Liver (tissue), 9 donors: ENCODE measurements around the gene ACSM6. TPM values are rescaled to one million over a fixed set of nuclear protein-coding genes. Genes with fewer than 3 reads are reported as not detected.

ENCODE experiments used
- DNase-seq: peaks from one replicate; pipeline ENCODE4 v3.0.0-alpha.2; 2017; ENCODE audit warnings: low spot score
- H3K27ac ChIP-seq, 2 donors: one replicate each; pipeline ENCODE4 v1.7.0; 2013; ENCODE audit warnings: inconsistent platforms in 2 of 2, low read length in 2 of 2, control low read depth in 1 of 2, low read depth in 1 of 2, mild to moderate bottlenecking in 1 of 2
- H3K27me3 ChIP-seq, 4 donors: one replicate each; pipeline versions ENCODE4 v1.6.1 to v1.7.0; 2013; ENCODE audit warnings: low read length in 3 of 4, inconsistent platforms in 1 of 4, mild to moderate bottlenecking in 1 of 4, moderate library complexity in 1 of 4; ENCODE audit not compliant: control insufficient read depth in 4 of 4, insufficient read depth in 4 of 4
- H3K36me3 ChIP-seq, 4 donors: one replicate each; pipeline versions ENCODE4 v1.6.1 to v1.7.0; 2013; ENCODE audit warnings: low read length in 3 of 4, mild to moderate bottlenecking in 3 of 4, low read depth in 1 of 4, moderate library complexity in 1 of 4; ENCODE audit not compliant: control insufficient read depth in 4 of 4, insufficient read depth in 3 of 4
- H3K4me1 ChIP-seq, 4 donors: one replicate each; pipeline versions ENCODE4 v1.6.1 to v1.7.0; 2013; ENCODE audit warnings: low read length in 3 of 4, mild to moderate bottlenecking in 3 of 4, moderate library complexity in 1 of 4; ENCODE audit not compliant: control insufficient read depth in 4 of 4, insufficient read depth in 4 of 4
- H3K4me3 ChIP-seq, 3 donors: one replicate each; pipeline versions ENCODE4 v1.6.1 to v1.7.0; 2013; ENCODE audit warnings: low read length in 3 of 3, control low read depth in 1 of 3, low read depth in 1 of 3, mild to moderate bottlenecking in 1 of 3
- H3K9ac ChIP-seq, 2 donors: one replicate each; pipeline ENCODE4 v1.7.0; 2013; ENCODE audit warnings: low read length in 2 of 2, mild to moderate bottlenecking in 2 of 2, moderate library complexity in 2 of 2, control low read depth in 1 of 2, low read depth in 1 of 2
- H3K9me3 ChIP-seq, 4 donors: one replicate each; pipeline versions ENCODE4 v1.6.1 to v1.7.0; 2013; ENCODE audit warnings: low read length in 3 of 4; ENCODE audit not compliant: control insufficient read depth in 4 of 4
- FOXA2 ChIP-seq: IDR thresholded peaks from 2 replicates; pipeline ENCODE4 v1.6.1; 2016; ENCODE audit warnings: antibody characterized with exemption
- GABPA ChIP-seq, 2 donors: IDR thresholded peaks in 1 of 2; conservative IDR thresholded peaks in 1 of 2; 2 replicates each; pipeline ENCODE4 v1.6.1; 2016; ENCODE audit warnings: antibody characterized with exemption in 2 of 2, mild to moderate bottlenecking in 1 of 2, moderate library complexity in 1 of 2
- HNF4A ChIP-seq, 2 donors: conservative IDR thresholded peaks; 2 replicates each; pipeline ENCODE4 v1.6.1; 2016; ENCODE audit warnings: antibody characterized with exemption in 2 of 2, mild to moderate bottlenecking in 2 of 2
- HNF4G ChIP-seq: IDR thresholded peaks from 2 replicates; pipeline ENCODE4 v1.6.1; 2016; ENCODE audit warnings: antibody characterized with exemption
- JUND ChIP-seq, 2 donors: IDR thresholded peaks; 2 replicates each; pipeline ENCODE4 v1.6.1; 2016; ENCODE audit warnings: antibody characterized with exemption in 2 of 2
- RAD21 ChIP-seq, 2 donors: IDR thresholded peaks; 2 replicates each; pipeline ENCODE4 v1.6.1; 2016; ENCODE audit warnings: antibody characterized with exemption in 2 of 2, mild to moderate bottlenecking in 2 of 2
- REST ChIP-seq: IDR thresholded peaks from 2 replicates; pipeline ENCODE4 v1.6.1; 2016; ENCODE audit warnings: antibody characterized with exemption, mild to moderate bottlenecking
- RXRA ChIP-seq, 2 donors: IDR thresholded peaks; 2 replicates each; pipeline ENCODE4 v1.6.1; 2017 to 2018; ENCODE audit warnings: antibody characterized with exemption in 2 of 2, mild to moderate bottlenecking in 1 of 2
- SP1 ChIP-seq: IDR thresholded peaks from 2 replicates; pipeline ENCODE4 v1.6.1; 2018; ENCODE audit warnings: antibody characterized with exemption, mild to moderate bottlenecking
- ZBTB33 ChIP-seq: IDR thresholded peaks from 2 replicates; pipeline ENCODE4 v1.6.1; 2016; ENCODE audit warnings: antibody characterized with exemption
- WGBS: extraction: QIAGEN DNeasy Blood & Tissue Kit; methylation state at CpG from one replicate; pipeline ENCODE4 v1.1.7; 2013; 5-methylcytosine and 5-hydroxymethylcytosine counted together
- polyA plus RNA-seq, 2 donors: library from polyadenylated mRNA; stranded (reverse) in 1 of 2; unstranded in 1 of 2; fragments of 200-250 nt in 1 of 2; fragments of >200 nt in 1 of 2; fragmentation: Nextera tagmentation in 1 of 2; extraction: Ambion mirVana in 1 of 2; gene quantifications; one replicate each; pipeline versions ENCODE4 v1.2.1 to v1.2.3, GENCODE V29; 2013 to 2015
- total RNA-seq, 2 donors: library from RNA; depleted of rRNA; stranded (reverse); fragments of >200 nt; gene quantifications; one replicate each; pipeline ENCODE4 v1.2.3, GENCODE V29; 2014
- TF ChIP-seq, protein P1 (sequence below): IDR thresholded peaks from 2 replicates; pipeline ENCODE4 v1.6.1; 2016; ENCODE audit warnings: antibody characterized with exemption
- donor health status: healthy.
- donor health status: healthy.
- donor health status: healthy.
- donor health status: healthy.
- donor health status: healthy.

Gene ACSM6
- total and polyA plus RNA-seq, 4 donors: not detected

DNA sequence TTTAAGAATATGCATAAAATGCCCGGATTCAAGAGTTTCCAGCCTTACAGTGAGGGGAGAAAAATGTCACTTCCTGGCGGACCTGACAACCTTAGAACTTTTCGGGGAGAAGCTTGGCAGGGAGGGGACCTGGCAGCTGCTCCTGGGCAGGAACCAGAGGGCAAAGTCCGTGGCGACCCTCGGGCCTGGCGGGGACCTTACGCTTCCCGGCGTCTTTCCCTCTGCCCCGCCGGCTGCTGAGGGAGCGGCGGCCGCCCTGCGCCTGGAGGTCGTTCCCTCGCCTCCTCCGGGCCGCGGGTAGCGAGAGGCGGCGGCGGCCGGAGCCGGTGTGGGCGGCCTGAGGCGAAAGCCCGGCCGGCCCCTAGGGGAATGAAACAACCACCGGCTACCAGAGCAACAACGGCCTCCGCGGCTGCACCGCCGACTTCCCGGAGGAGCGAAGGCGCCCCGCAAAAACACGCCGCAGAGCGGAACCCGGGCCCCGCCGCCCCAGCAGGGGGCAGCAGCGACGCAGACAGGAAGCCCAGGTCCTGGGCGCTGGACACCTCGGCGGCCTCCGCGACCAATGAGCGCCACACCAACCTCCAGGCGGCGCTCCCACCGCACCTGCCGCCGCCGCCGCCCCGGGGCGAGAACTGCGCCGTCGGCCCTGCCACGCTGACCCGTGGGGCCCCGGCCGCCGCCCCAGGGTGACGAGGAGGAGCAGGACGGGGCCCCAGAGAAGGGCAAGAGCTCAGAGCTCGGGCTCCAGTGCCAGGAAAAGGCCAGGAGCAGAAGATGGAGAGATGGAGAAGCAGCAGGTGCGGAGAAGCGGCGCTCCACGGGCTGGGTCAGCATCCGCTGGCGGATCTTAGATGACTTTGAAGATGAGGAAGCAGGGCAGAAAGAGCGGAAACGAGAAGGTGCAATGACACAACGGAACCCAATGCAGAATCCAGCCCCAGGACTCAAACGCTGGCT is 10.5 kb upstream of the ACSM6 start (continued):
- TF ChIP-seq ZBTB33: no peak
- TF ChIP-seq, protein P1, sequence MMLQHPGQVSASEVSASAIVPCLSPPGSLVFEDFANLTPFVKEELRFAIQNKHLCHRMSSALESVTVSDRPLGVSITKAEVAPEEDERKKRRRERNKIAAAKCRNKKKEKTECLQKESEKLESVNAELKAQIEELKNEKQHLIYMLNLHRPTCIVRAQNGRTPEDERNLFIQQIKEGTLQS: no peak
- no peak for TF ChIP-seq RXRA (IDR thresholded peaks at IDR 0.05)
- TF ChIP-seq GABPA (IDR thresholded peaks at IDR 0.05 in 1 of 2, conservative IDR thresholded peaks at IDR 0.05 in 1 of 2): peak in 1 of 2 donors; percentile 45
- TF ChIP-seq JUND (IDR thresholded peaks at IDR 0.05): no peak

DNA sequence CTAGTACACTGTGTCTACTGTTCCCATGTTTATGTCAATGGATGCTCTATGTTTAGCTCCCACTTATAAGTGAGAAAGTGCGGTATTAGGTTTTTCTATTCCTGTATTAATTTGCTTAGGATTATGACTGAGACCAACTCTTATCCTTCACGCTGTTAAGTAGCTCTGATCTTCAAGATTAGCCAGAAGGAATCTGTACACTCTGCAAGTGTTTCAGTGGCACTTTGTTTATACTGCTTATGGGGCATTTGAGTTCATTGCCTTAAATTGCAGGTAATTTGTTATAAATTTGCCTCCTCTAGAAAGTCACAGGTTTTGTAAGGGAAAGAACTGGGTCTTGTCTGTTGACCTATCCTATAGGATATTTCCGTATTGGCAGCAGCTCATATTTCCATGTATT is 6.4 kb upstream of the ACSM6 start:
- H3K27me3 ChIP-seq: no peaks in the 10 kb centered on the region
- H3K36me3 ChIP-seq: no peaks in the 10 kb centered on the region
- no peak overlapping the region for H3K4me3 ChIP-seq
- H3K9me3 ChIP-seq: no peaks in the 10 kb centered on the region
- H3K27ac ChIP-seq: no peak overlapping the region
- DNase-seq: no peak
- peaks cover 0 to 3% (median under 1%) of the 10 kb centered on the region in 4 donors for H3K4me1 ChIP-seq
- no peak overlapping the region for H3K9ac ChIP-seq
- 96% methylated on average over 3 of the region's 3 CpGs for WGBS
- no peak for TF ChIP-seq RXRA (IDR thresholded peaks at IDR 0.05)
- no peak for TF ChIP-seq ZBTB33
- no peak for TF ChIP-seq HNF4A (conservative IDR thresholded peaks at IDR 0.05)
- no peak for TF ChIP-seq HNF4G
- no peak for TF ChIP-seq FOXA2
- no peak for TF ChIP-seq SP1
- no peak for TF ChIP-seq REST
- TF ChIP-seq JUND (IDR thresholded peaks at IDR 0.05): no peak
- no peak for TF ChIP-seq RAD21 (IDR thresholded peaks at IDR 0.05)
